ENCODE measurements around the gene CD200R1L. TPM values are rescaled to one million over a fixed set of nuclear protein-coding genes. Genes with fewer than 3 reads are reported as not detected.

Gene CD200R1L
- total RNA-seq, 1 experiment from 2014 or later: not detected

GRCh38 chr3:112773864-112774263 is 72.8 kb downstream of the CD200R1L start:
- DNase-seq (ENCODE audit: low read depth, low spot score) (peak; percentile 30), ATAC-seq (no peak)
- ChIA-PET POLR2A (no interaction called here), CTCF (interaction anchor here (0.6 kb wide), 1 partner anchor 1754 kb away, joined by 4 read pairs; no protein-coding TSS in a partner anchor)
- in situ Hi-C loops (cut with HindIII; ENCODE audit: low pct_unique_long_range_greater_than_20kb, low sequenced_read_pairs): no loop called here
- Histone ChIP-seq H3K4me1 (ENCODE audit: control insufficient read depth, insufficient read depth, low read length) (no peaks in the 10 kb centered on the region), H3K27ac (ENCODE audit: low read length) (no peak overlapping the region), H3K4me3 (ENCODE audit: low read depth in 2 of 2, low read length in 2 of 2) (no peak overlapping the region), H3K27me3 (ENCODE audit: control insufficient read depth, insufficient read depth, low read length) (no peaks in the 10 kb centered on the region), H3K36me3 (ENCODE audit: control insufficient read depth, insufficient read depth, low read length) (no peaks in the 10 kb centered on the region), H3K9me3 (ENCODE audit: control insufficient read depth, insufficient read depth, low read depth, low read length) (no peaks in the 10 kb centered on the region)
- TF ChIP-seq SIN3A (IDR thresholded peaks at IDR 0.05; ENCODE audit: borderline replicate concordance, insufficient read depth, low read depth, low read length) (no peak), POLR2AphosphoS5 (IDR thresholded peaks at IDR 0.05; ENCODE audit: low read depth, low read length) (no peak), TCF7L2 (IDR thresholded peaks at IDR 0.05; ENCODE audit: low read depth, low read length) (no peak), CTCF (IDR thresholded peaks at IDR 0.05) (no peak), REST (IDR thresholded peaks at IDR 0.05; ENCODE audit: insufficient read depth in 1 of 2, low read depth in 2 of 2, low read length in 1 of 2) (no peak)
- no TSS peak for BruUV-seq (replicated peaks)
- intact Hi-C loops (cut with micrococcal nuclease; ENCODE audit: unreplicated experiment): no loop called here

GRCh38 chr3:112770951-112771350 is 75.7 kb downstream of the CD200R1L start:
- in situ Hi-C loops (cut with HindIII; ENCODE audit: low pct_unique_long_range_greater_than_20kb, low sequenced_read_pairs): no loop called here
- Histone ChIP-seq H3K9me3 (ENCODE audit: control insufficient read depth, insufficient read depth, low read depth, low read length) (no peaks in the 10 kb centered on the region), H3K36me3 (ENCODE audit: control insufficient read depth, insufficient read depth, low read length) (no peaks in the 10 kb centered on the region), H3K4me3 (ENCODE audit: low read depth in 2 of 2, low read length in 2 of 2) (no peak overlapping the region), H3K4me1 (ENCODE audit: control insufficient read depth, insufficient read depth, low read length) (no peaks in the 10 kb centered on the region), H3K27me3 (ENCODE audit: control insufficient read depth, insufficient read depth, low read length) (no peaks in the 10 kb centered on the region), H3K27ac (ENCODE audit: low read length) (no peak overlapping the region)
- no peak for TF ChIP-seq TCF7L2 (IDR thresholded peaks at IDR 0.05; ENCODE audit: low read depth, low read length)
- TF ChIP-seq SIN3A (IDR thresholded peaks at IDR 0.05; ENCODE audit: borderline replicate concordance, insufficient read depth, low read depth, low read length): no peak
- TF ChIP-seq CTCF (IDR thresholded peaks at IDR 0.05): no peak
- no peak for TF ChIP-seq POLR2AphosphoS5 (IDR thresholded peaks at IDR 0.05; ENCODE audit: low read depth, low read length)
- no peak for TF ChIP-seq REST (IDR thresholded peaks at IDR 0.05; ENCODE audit: insufficient read depth in 1 of 2, low read depth in 2 of 2, low read length in 1 of 2)
- ATAC-seq (no peak), DNase-seq (ENCODE audit: low read depth, low spot score) (no peak)
- ChIA-PET POLR2A (no interaction called here), CTCF (no interaction called here)
- intact Hi-C loops (cut with micrococcal nuclease; ENCODE audit: unreplicated experiment): no loop called here
- no TSS peak for BruUV-seq (replicated peaks)

All from Panc1 (cell line).